Endodermal cell (in vitro differentiated cells): ENCODE measurements around the gene RNF223. TPM values are rescaled to one million over a fixed set of nuclear protein-coding genes. Genes with fewer than 3 reads are reported as not detected.
"Not testable (repeated sequence)": the region's sequence is repeated elsewhere in the genome, so short reads cannot be mapped to it uniquely, and the experiment has no call there.

ENCODE experiments used
- DNase-seq: peaks from one replicate; pipeline ENCODE4 v3.0.0-alpha.2; 2017
- H3K27ac ChIP-seq: 2 replicates; pipeline ENCODE4 v1.5.1; 2013; ENCODE audit warnings: mild to moderate bottlenecking, low read depth, low read length, moderate library complexity
- H3K27me3 ChIP-seq: 2 replicates; pipeline ENCODE4 v1.6.1; 2013; ENCODE audit warnings: mild to moderate bottlenecking, low read length, moderate library complexity; ENCODE audit not compliant: insufficient read depth, control insufficient read depth, poor library complexity, severe bottlenecking
- H3K36me3 ChIP-seq: 2 replicates; pipeline ENCODE4 v1.7.0; 2013; ENCODE audit warnings: mild to moderate bottlenecking, low read length, moderate library complexity; ENCODE audit not compliant: control insufficient read depth, insufficient read depth
- H3K4me1 ChIP-seq: one replicate; pipeline ENCODE4 v1.7.0; 2013; ENCODE audit warnings: low read length; ENCODE audit not compliant: control insufficient read depth, insufficient read depth
- H3K4me3 ChIP-seq: 2 replicates; pipeline ENCODE4 v1.5.1; 2013; ENCODE audit warnings: mild to moderate bottlenecking, low read length, moderate library complexity
- H3K9ac ChIP-seq: 2 replicates; pipeline ENCODE4 v1.6.1; 2013; ENCODE audit warnings: mild to moderate bottlenecking, low read length, moderate library complexity; ENCODE audit not compliant: poor library complexity, severe bottlenecking; ENCODE audit errors: extremely low read depth
- H3K9me3 ChIP-seq: 2 replicates; pipeline ENCODE4 v1.6.1; 2013; ENCODE audit warnings: mild to moderate bottlenecking, low read length, moderate library complexity; ENCODE audit not compliant: control insufficient read depth
- H3K27ac Mint-ChIP-seq: 2 replicates; pipeline ENCODE4 v1.8.0; 2020; ENCODE audit warnings: mixed read lengths
- H3K27me3 Mint-ChIP-seq: 2 replicates; pipeline ENCODE4 v1.8.0; 2021; ENCODE audit warnings: mild to moderate bottlenecking, mixed read lengths; ENCODE audit not compliant: insufficient read depth
- H3K36me3 Mint-ChIP-seq: 2 replicates; pipeline ENCODE4 v1.8.0; 2020; ENCODE audit warnings: low read depth, mixed read lengths
- H3K4me1 Mint-ChIP-seq: 2 replicates; pipeline ENCODE4 v1.8.0; 2020; ENCODE audit warnings: mixed read lengths
- H3K4me3 Mint-ChIP-seq: 2 replicates; pipeline ENCODE4 v1.8.0; 2020; ENCODE audit warnings: mild to moderate bottlenecking, moderate library complexity, mixed read lengths
- H3K9me3 Mint-ChIP-seq: 2 replicates; pipeline ENCODE4 v1.8.0; 2020; ENCODE audit warnings: mild to moderate bottlenecking, mixed read lengths
- WGBS, 2 experiments: methylation state at CpG; one replicate each; pipeline versions ENCODE4 v1.1.5 to v1.1.7; 2013; ENCODE audit warnings: missing lambda C conversion rate in 2 of 2, mixed read lengths in 1 of 2; ENCODE audit not compliant: insufficient coverage in 1 of 2, insufficient read length in 1 of 2; 5-methylcytosine and 5-hydroxymethylcytosine counted together
- total RNA-seq, 2 donors: library from RNA; stranded (reverse); fragmentation: NEBNext Ultra II Directional in 1 of 2; extraction: Animal tissue kit (Norgen Biotek cat#: 25700) in 1 of 2; gene quantifications; 2 replicates in 1 of 2; 3 replicates in 1 of 2; pipeline ENCODE4 v1.2.1, GENCODE V29; 2021
- TF ChIP-seq, protein P1 (sequence below): fragments of 200-600 bp; sonication (generic); conservative IDR thresholded peaks from 2 replicates; pipeline ENCODE4 v1.5.0; 2021; ENCODE audit warnings: antibody characterized with exemption, mild to moderate bottlenecking

Gene RNF223
- total RNA-seq, 2 donors from 2014 or later = not detected

DNA sequence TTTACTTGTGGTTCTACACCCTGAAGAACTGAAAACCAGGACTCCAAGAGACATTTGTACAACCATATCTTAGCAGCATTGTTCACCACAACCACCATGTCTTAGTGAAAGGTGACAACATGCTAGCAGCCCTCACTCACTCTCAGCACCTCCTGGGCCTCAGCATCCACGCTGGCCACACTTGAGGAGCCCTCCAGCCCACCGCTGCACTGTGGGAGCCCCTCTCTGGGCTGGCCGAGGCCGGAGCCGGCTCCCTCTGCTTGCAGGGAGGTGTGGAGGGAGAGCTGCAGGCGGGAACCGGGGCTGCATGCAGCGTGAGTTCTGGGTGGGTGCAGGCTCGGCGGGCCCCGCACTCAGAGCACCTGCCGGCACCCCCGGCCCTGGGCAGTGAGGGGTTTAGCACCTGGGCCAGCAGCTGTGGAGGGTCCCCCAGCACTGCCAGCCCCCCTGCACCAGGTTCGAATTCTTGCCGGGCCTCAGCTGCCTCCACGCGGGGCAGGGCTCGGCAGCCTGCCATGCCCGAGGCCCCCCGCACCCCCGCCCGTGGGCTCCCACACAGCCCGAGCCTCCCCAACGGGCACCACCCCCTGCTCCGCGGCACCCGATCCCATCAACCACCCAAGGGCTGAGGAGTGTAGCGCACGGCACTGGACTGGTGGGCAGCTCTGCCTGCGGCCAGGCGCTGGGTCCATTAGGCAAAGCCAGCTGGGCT lies 32.6 kb upstream of the RNF223 start:
- Mint-ChIP-seq H3K4me3 (no peak overlapping the region), H3K27ac (no peak overlapping the region), H3K27me3 (peaks cover 2% of the 10 kb centered on the region), H3K9me3 (peaks cover 46% of the 10 kb centered on the region), H3K4me1 (no peaks in the 10 kb centered on the region), H3K36me3 (peaks cover 67% of the 10 kb centered on the region)
- TF ChIP-seq, protein P1, sequence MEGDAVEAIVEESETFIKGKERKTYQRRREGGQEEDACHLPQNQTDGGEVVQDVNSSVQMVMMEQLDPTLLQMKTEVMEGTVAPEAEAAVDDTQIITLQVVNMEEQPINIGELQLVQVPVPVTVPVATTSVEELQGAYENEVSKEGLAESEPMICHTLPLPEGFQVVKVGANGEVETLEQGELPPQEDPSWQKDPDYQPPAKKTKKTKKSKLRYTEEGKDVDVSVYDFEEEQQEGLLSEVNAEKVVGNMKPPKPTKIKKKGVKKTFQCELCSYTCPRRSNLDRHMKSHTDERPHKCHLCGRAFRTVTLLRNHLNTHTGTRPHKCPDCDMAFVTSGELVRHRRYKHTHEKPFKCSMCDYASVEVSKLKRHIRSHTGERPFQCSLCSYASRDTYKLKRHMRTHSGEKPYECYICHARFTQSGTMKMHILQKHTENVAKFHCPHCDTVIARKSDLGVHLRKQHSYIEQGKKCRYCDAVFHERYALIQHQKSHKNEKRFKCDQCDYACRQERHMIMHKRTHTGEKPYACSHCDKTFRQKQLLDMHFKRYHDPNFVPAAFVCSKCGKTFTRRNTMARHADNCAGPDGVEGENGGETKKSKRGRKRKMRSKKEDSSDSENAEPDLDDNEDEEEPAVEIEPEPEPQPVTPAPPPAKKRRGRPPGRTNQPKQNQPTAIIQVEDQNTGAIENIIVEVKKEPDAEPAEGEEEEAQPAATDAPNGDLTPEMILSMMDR = no peak
- H3K27ac ChIP-seq = no peak overlapping the region
- no peaks in the 10 kb centered on the region for H3K27me3 ChIP-seq
- peaks cover 12% of the 10 kb centered on the region for H3K9me3 ChIP-seq
- DNase-seq = no peak
- H3K36me3 ChIP-seq = no peaks in the 10 kb centered on the region
- H3K4me1 ChIP-seq = no peaks in the 10 kb centered on the region
- no peak overlapping the region for H3K9ac ChIP-seq
- WGBS, 2 experiments = 97 to 99% methylated on average over 15 to 31 of the region's 31 CpGs
- H3K4me3 ChIP-seq = no peak overlapping the region

DNA sequence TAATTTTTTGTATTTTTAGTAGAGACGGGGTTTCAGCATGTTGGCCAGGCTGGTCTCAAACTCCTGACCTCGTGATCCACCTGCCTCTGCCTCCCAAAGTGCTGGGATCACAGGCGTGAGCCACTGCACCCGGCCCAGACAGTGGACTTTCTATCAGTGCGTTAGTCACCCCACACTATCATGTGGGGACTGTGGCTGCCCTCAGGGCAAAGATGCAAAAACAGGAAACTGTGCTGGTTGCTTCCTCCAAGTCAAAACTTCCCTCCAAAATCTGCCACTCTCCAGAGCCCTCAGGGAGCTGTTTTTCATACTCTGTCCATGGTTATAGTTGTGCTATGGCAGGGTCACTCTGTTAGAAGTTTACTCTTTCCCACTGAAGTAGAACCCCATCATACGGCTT lies 30.0 kb upstream of the RNF223 start:
- not testable (repeated sequence) for H3K36me3 ChIP-seq, DNase-seq, H3K27ac ChIP-seq, H3K27me3 ChIP-seq, H3K27me3 Mint-ChIP-seq, H3K4me3 Mint-ChIP-seq, H3K4me1 Mint-ChIP-seq, H3K4me1 ChIP-seq, H3K27ac Mint-ChIP-seq, H3K9ac ChIP-seq, H3K4me3 ChIP-seq
- H3K36me3 Mint-ChIP-seq = peaks cover 51% of the 10 kb centered on the region
- H3K9me3 Mint-ChIP-seq = peaks cover 54% of the 10 kb centered on the region
- peaks cover 35% of the 10 kb centered on the region for H3K9me3 ChIP-seq
- WGBS, 2 experiments = 91 to 93% methylated on average over 3 to 6 of the region's 6 CpGs

DNA sequence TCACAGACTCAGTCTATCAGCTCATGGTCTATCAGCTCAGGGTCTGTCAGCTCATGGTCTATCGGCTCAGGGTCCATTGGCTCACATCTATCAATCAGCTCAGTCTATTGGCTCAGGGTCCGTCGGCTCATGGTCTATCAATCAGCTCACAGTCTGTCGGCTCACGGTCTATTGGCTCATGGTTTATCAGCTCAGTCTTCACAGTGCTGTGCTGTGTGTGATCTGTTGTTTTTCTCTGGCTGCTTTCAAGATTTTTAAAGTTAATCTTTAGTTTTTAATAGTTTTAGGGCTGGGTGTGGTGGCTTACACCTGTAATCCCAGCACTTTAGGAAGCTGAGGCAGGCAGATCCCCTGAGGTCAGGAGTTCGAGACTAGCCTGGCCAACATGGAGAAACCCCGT lies 27.4 kb upstream of the RNF223 start:
- H3K4me1 Mint-ChIP-seq = no peaks in the 10 kb centered on the region
- peaks cover 11% of the 10 kb centered on the region for H3K27me3 Mint-ChIP-seq
- Histone ChIP-seq H3K4me3 (no peak overlapping the region), H3K27me3 (no peaks in the 10 kb centered on the region), H3K9ac (no peak overlapping the region), H3K27ac (no peak overlapping the region), H3K36me3 (no peaks in the 10 kb centered on the region), H3K9me3 (peaks cover 41% of the 10 kb centered on the region), H3K4me1 (no peaks in the 10 kb centered on the region)
- TF ChIP-seq, protein P1 = no peak
- H3K4me3 Mint-ChIP-seq = no peak overlapping the region
- no peak for DNase-seq
- H3K36me3 Mint-ChIP-seq = peaks cover 41% of the 10 kb centered on the region
- WGBS, 2 experiments = 80 to 81% methylated on average over 6 to 7 of the region's 7 CpGs
- no peak overlapping the region for H3K27ac Mint-ChIP-seq
- peaks cover 49% of the 10 kb centered on the region for H3K9me3 Mint-ChIP-seq

DNA sequence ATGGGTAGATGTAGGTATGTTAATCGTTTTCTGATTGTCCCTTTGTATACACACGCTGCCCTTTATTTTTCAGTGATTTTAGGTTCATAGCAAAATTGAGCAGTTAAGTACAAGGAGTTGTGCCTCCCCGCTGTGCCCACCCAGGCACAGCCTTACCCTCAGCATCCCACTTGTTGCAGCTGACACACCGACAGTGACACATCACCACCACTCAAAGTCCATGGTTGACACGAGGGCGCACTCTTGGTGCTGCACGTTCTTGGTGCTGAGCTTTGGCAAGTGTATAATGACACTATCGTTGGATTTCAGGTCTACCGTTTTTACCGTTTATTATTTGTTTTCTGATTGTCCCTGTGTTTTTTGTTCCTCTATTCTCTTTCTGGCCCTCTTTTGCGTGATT lies 26.2 kb upstream of the RNF223 start:
- no peak overlapping the region for H3K4me3 Mint-ChIP-seq
- Histone ChIP-seq H3K27me3 (no peaks in the 10 kb centered on the region), H3K36me3 (no peaks in the 10 kb centered on the region), H3K4me1 (no peaks in the 10 kb centered on the region), H3K4me3 (no peak overlapping the region), H3K9me3 (peaks cover 39% of the 10 kb centered on the region), H3K9ac (no peak overlapping the region), H3K27ac (no peak overlapping the region)
- H3K27ac Mint-ChIP-seq = no peak overlapping the region
- H3K27me3 Mint-ChIP-seq = peaks cover 14% of the 10 kb centered on the region
- peaks cover 36% of the 10 kb centered on the region for H3K36me3 Mint-ChIP-seq
- H3K4me1 Mint-ChIP-seq = no peaks in the 10 kb centered on the region
- WGBS, 2 experiments = 83 to 86% methylated on average over 10 to 11 of the region's 11 CpGs
- TF ChIP-seq, protein P1 = no peak
- no peak for DNase-seq
- H3K9me3 Mint-ChIP-seq = peaks cover 47% of the 10 kb centered on the region
